B cell (primary cell): ENCODE data around the gene ZNF423. TPM values are rescaled to one million over a fixed set of nuclear protein-coding genes. Genes with fewer than 3 reads are reported as not detected.

Experiments used
- ATAC-seq: fragments of 200-7000 bp; cut with Tn5 transposase; one replicate; pipeline ENCODE4 v1.10.0; 2021; ENCODE audit warnings: low read depth, mild to moderate bottlenecking, moderate number of reproducible peaks, moderate library complexity
- CTCF ChIA-PET: fragments of 350-600 bp; sonication (Branson Sonifier 250); formaldehyde crosslinking; loops from one replicate; lab custom pipeline; 2021; ENCODE audit warnings: antibody characterized with exemption, inconsistent platforms; lab: Charles Lee
- POLR2A ChIA-PET: fragments of 350-600 bp; sonication (Branson Sonifier 250); formaldehyde crosslinking; loops from one replicate; lab custom pipeline; 2021; ENCODE audit warnings: antibody characterized with exemption; lab: Charles Lee
- DNase-seq: peaks from one replicate; pipeline ENCODE4 v3.0.0; 2013
- H2AFZ ChIP-seq: 2 replicates; pipeline ENCODE4 v1.6.1; 2012; ENCODE audit warnings: mild to moderate bottlenecking, low read depth, low read length; ENCODE audit not compliant: insufficient read depth, poor library complexity, severe bottlenecking
- H3K27ac ChIP-seq, 2 donors: 1 replicate in 1 of 2; 2 replicates in 1 of 2; pipeline ENCODE4 v1.5.1; 2012 to 2013; ENCODE audit warnings: low read length in 2 of 2, mild to moderate bottlenecking in 2 of 2, moderate library complexity in 1 of 2
- H3K27me3 ChIP-seq, 4 experiments: fragments of 200-600 bp in 1 of 4; sonication (generic) in 1 of 4; replicated peaks in 1 of 4; 1 replicate in 2 of 4; 2 replicates in 2 of 4; pipeline versions ENCODE4 v1.6.1 to v1.7.0; 2013 to 2016; ENCODE audit warnings: low read length in 3 of 4, mild to moderate bottlenecking in 2 of 4, mixed read lengths in 1 of 4, moderate library complexity in 1 of 4; ENCODE audit not compliant: insufficient read depth in 4 of 4, control insufficient read depth in 3 of 4; ENCODE audit errors: control extremely low read depth in 1 of 4
- H3K36me3 ChIP-seq, 2 experiments: replicated peaks in 1 of 2; 1 replicate in 1 of 2; 2 replicates in 1 of 2; pipeline versions ENCODE4 v1.6.1 to v1.7.1; 2013; ENCODE audit warnings: low read length in 1 of 2; ENCODE audit not compliant: insufficient read depth in 2 of 2, control insufficient read depth in 1 of 2; ENCODE audit errors: control extremely low read depth in 1 of 2, extremely low read depth in 1 of 2
- H3K4me1 ChIP-seq, 2 donors: fragments of 200-600 bp in 1 of 2; sonication (generic) in 1 of 2; 1 replicate in 1 of 2; 2 replicates in 1 of 2; pipeline versions ENCODE4 v1.5.1 to v1.6.1; 2013 to 2017; ENCODE audit warnings: low read length in 2 of 2; ENCODE audit not compliant: control insufficient read depth in 2 of 2, insufficient read depth in 2 of 2
- H3K4me2 ChIP-seq: replicated peaks from 2 replicates; pipeline ENCODE3; 2012; ENCODE audit warnings: mild to moderate bottlenecking, low read depth, low read length; ENCODE audit not compliant: poor library complexity, severe bottlenecking
- H3K4me3 ChIP-seq, 5 experiments: fragments of 200-600 bp in 1 of 5; sonication (generic) in 1 of 5; 1 replicate in 3 of 5; 2 replicates in 2 of 5; pipeline versions ENCODE4 v1.5.1 to v1.7.0; 2011 to 2016; ENCODE audit warnings: low read length in 4 of 5, mild to moderate bottlenecking in 4 of 5, low read depth in 2 of 5, control low read depth in 1 of 5, moderate library complexity in 1 of 5; ENCODE audit not compliant: insufficient read depth in 1 of 5; ENCODE audit errors: control extremely low read depth in 1 of 5, extremely low read depth in 1 of 5
- H3K79me2 ChIP-seq: fragments of 200-600 bp; sonication (generic); one replicate; pipeline ENCODE4 v1.6.0; 2016; ENCODE audit warnings: low read length; ENCODE audit not compliant: control insufficient read depth, insufficient read depth
- H3K9ac ChIP-seq: fragments of 200-600 bp; sonication (generic); 2 replicates; pipeline ENCODE4 v1.6.1; 2017; ENCODE audit warnings: mild to moderate bottlenecking, low read length, moderate library complexity
- H3K9me3 ChIP-seq, 3 donors: one replicate each; pipeline versions ENCODE4 v1.6.1 to v1.7.1; 2013; ENCODE audit warnings: low read length in 2 of 3; ENCODE audit not compliant: control insufficient read depth in 2 of 3, insufficient read depth in 1 of 3; ENCODE audit errors: control extremely low read depth in 1 of 3
- H4K20me1 ChIP-seq: 2 replicates; pipeline ENCODE4 v1.6.0; 2012; ENCODE audit warnings: mild to moderate bottlenecking, low read length; ENCODE audit not compliant: insufficient read depth, control insufficient read depth, poor library complexity, severe bottlenecking
- H3K27ac Mint-ChIP-seq: one replicate; pipeline ENCODE4 v1.8.0; 2021; ENCODE audit warnings: mixed read lengths
- H3K27me3 Mint-ChIP-seq: one replicate; pipeline ENCODE4 v1.8.0; 2021; ENCODE audit warnings: mixed read lengths
- H3K4me1 Mint-ChIP-seq: one replicate; pipeline ENCODE4 v1.8.0; 2021; ENCODE audit warnings: mixed read lengths
- H3K4me3 Mint-ChIP-seq: one replicate; pipeline ENCODE4 v1.8.0; 2021; ENCODE audit warnings: mixed read lengths
- H3K9me3 Mint-ChIP-seq: one replicate; pipeline ENCODE4 v1.8.0; 2022; ENCODE audit warnings: mixed read lengths; ENCODE audit not compliant: insufficient read depth
- CTCF ChIP-seq: fragments of 200-600 bp; IDR thresholded peaks from one replicate; pipeline ENCODE4 v1.8.0; 2022; ENCODE audit warnings: antibody characterized with exemption, mild to moderate bottlenecking
- EZH2 ChIP-seq: IDR thresholded peaks from 2 replicates; pipeline ENCODE4 v1.6.1; 2012; ENCODE audit warnings: borderline replicate concordance, low read depth, mild to moderate bottlenecking, moderate library complexity, low read length; ENCODE audit not compliant: insufficient read depth, poor library complexity, severe bottlenecking
- WGBS: methylation state at CpG from one replicate; pipeline ENCODE4 v1.1.5; 2013; ENCODE audit warnings: missing lambda C conversion rate; ENCODE audit not compliant: insufficient coverage; 5-methylcytosine and 5-hydroxymethylcytosine counted together
- intact Hi-C: fragments of 100-400 bp; cut with micrococcal nuclease; formaldehyde crosslinking; loops from one replicate; pipeline ENCODE4 v1.10.0; 2022
- polyA plus RNA-seq: library from polyadenylated mRNA; depleted of rRNA; stranded (reverse); fragments of >200 nt; gene quantifications from 2 replicates; pipeline ENCODE4 v1.2.3, GENCODE V29; 2012
- total RNA-seq, 2 donors: library from RNA; stranded (reverse); fragments of 120-200 nt in 1 of 2; gene quantifications; 1 replicate in 1 of 2; 2 replicates in 1 of 2; pipeline versions ENCODE4 v1.2.3 to v1.2.4, GENCODE V29; 2013 to 2022

ZNF423 gene
- total and polyA plus RNA-seq, 2 donors (not counting 1 experiment from before 2014, with no cell fraction given): not detected

GRCh38 chr16:49833085-49833484 is 22.8 kb downstream of the ZNF423 start:
- H3K4me1 Mint-ChIP-seq: peaks cover 20% of the 10 kb centered on the region
- peaks cover 0 to 13% (median 2%) of the 10 kb centered on the region in 4 experiments for H3K27me3 ChIP-seq
- ChIA-PET POLR2A (no interaction called here), CTCF (no interaction called here)
- H3K79me2 ChIP-seq: no peaks in the 10 kb centered on the region
- H3K4me1 ChIP-seq: peaks cover 17 to 20% of the 10 kb centered on the region in 2 donors
- H4K20me1 ChIP-seq: no peaks in the 10 kb centered on the region
- no peak overlapping the region for H2AFZ ChIP-seq
- peaks cover 12% of the 10 kb centered on the region for H3K27me3 Mint-ChIP-seq
- DNase-seq (no peak), ATAC-seq (no peak)
- no peak overlapping the region for H3K27ac Mint-ChIP-seq
- no peaks in the 10 kb centered on the region for H3K36me3 ChIP-seq
- H3K9me3 ChIP-seq: peaks cover 0 to 7% (median 0%) of the 10 kb centered on the region in 3 donors
- intact Hi-C loops: no loop called here
- no peak for TF ChIP-seq EZH2
- no peak for TF ChIP-seq CTCF
- no peak overlapping the region for H3K27ac ChIP-seq
- no peak overlapping the region for H3K4me3 ChIP-seq
- H3K9me3 Mint-ChIP-seq: no peaks in the 10 kb centered on the region
- H3K4me2 ChIP-seq: no peak overlapping the region
- WGBS: 90% methylated on average over 11 of the region's 11 CpGs
- no peak overlapping the region for H3K4me3 Mint-ChIP-seq
- no peak overlapping the region for H3K9ac ChIP-seq

- intact Hi-C loops: no loop called here
- no peak overlapping the region for H3K9ac ChIP-seq
Measured at GRCh38 chr16:49832177-49832576, 23.7 kb downstream of the ZNF423 start.

More at GRCh38 chr16:49832177-49832576, 23.7 kb downstream of the ZNF423 start:
- Histone ChIP-seq H4K20me1 (no peaks in the 10 kb centered on the region), H3K4me1 (peaks cover 17 to 20% of the 10 kb centered on the region in 2 donors), H3K36me3 (no peaks in the 10 kb centered on the region), H3K27ac (no peak overlapping the region), H3K4me3 (no peak overlapping the region), H3K9me3 (peaks cover 0 to 7% (median 0%) of the 10 kb centered on the region in 3 donors), H3K27me3 (peaks cover 0 to 7% (median 0%) of the 10 kb centered on the region in 4 experiments), H3K79me2 (no peaks in the 10 kb centered on the region), H2AFZ (no peak overlapping the region), H3K4me2 (no peak overlapping the region)
- Mint-ChIP-seq H3K9me3 (no peaks in the 10 kb centered on the region), H3K27me3 (peaks cover 6% of the 10 kb centered on the region), H3K4me3 (no peak overlapping the region), H3K4me1 (peaks cover 20% of the 10 kb centered on the region), H3K27ac (no peak overlapping the region)
- ATAC-seq (no peak), DNase-seq (no peak)
- no peak for TF ChIP-seq CTCF
- no peak for TF ChIP-seq EZH2
- CTCF ChIA-PET: interaction anchor here (1.1 kb wide), 1 partner anchor 26 kb away, joined by 4 read pairs; no protein-coding TSS in a partner anchor
- 100% methylated on average over 5 of the region's 7 CpGs for WGBS
- POLR2A ChIA-PET: no interaction called here
